ENCODE data around the gene CAMTA2.
"Not testable (repeated sequence)": the region's sequence is repeated elsewhere in the genome, so short reads cannot be mapped to it uniquely, and the experiment has no call there.

CAMTA2 gene

GRCh38 chr17:4945944-4946280 is 41.6 kb downstream of the CAMTA2 start:
- FAIRE-seq: no peak

- FAIRE-seq: no peak
These were observed 42.1 kb downstream of the CAMTA2 start for GRCh38 chr17:4945176-4945943.

GRCh38 chr17:4944554-4945175 is 42.8 kb downstream of the CAMTA2 start:
- no peak for FAIRE-seq

GRCh38 chr17:4944163-4944553 is 43.3 kb downstream of the CAMTA2 start:
- FAIRE-seq: no peak

- FAIRE-seq: no peak
These were observed 44.5 kb downstream of the CAMTA2 start for GRCh38 chr17:4942760-4943508.

GRCh38 chr17:4941319-4941610 is 46.2 kb downstream of the CAMTA2 start:
- no peak for FAIRE-seq

- FAIRE-seq: no peak
These were observed 46.7 kb downstream of the CAMTA2 start for GRCh38 chr17:4940555-4941318.

- FAIRE-seq: peak; percentile 89
These were observed 47.5 kb downstream of the CAMTA2 start, which contains the start of the genes RNF167 and SLC25A11 for GRCh38 chr17:4939796-4940554. Gene RNF167 (plus strand): TSS chr17:4940268. CDS start chr17:4940910, 642 bp downstream. Gene SLC25A11 (minus strand): TSS chr17:4940046. CDS start chr17:4939910, 136 bp downstream.

- FAIRE-seq: no peak
These were observed 48.0 kb downstream of the CAMTA2 start for GRCh38 chr17:4939546-4939795.

- no peak for FAIRE-seq
These were observed 48.6 kb downstream of the CAMTA2 start for GRCh38 chr17:4938688-4939545.

- FAIRE-seq: no peak
These were observed 49.4 kb downstream of the CAMTA2 start for GRCh38 chr17:4938069-4938491.

GRCh38 chr17:4937553-4937952 is 49.9 kb downstream of the CAMTA2 start:
- FAIRE-seq: no peak

- no peak for FAIRE-seq
These were observed 51.0 kb downstream of the CAMTA2 start for GRCh38 chr17:4936436-4936835.

GRCh38 chr17:4935650-4936049 is 51.8 kb downstream of the CAMTA2 start:
- no peak for FAIRE-seq

GRCh38 chr17:4934173-4934979 is 53.1 kb downstream of the CAMTA2 start:
- no peak for FAIRE-seq

GRCh38 chr17:4933646-4934045 is 53.8 kb downstream of the CAMTA2 start:
- FAIRE-seq: no peak

- no peak for FAIRE-seq
These were observed 54.7 kb downstream of the CAMTA2 start for GRCh38 chr17:4932756-4933155.

GRCh38 chr17:4931963-4932362 is 55.5 kb downstream of the CAMTA2 start, which contains the start of gene GP1BA:
Gene GP1BA (plus strand): TSS chr17:4932277. CDS start chr17:4932605, 328 bp downstream.
- FAIRE-seq: no peak

GRCh38 chr17:4928881-4929280 is 58.6 kb downstream of the CAMTA2 start:
- FAIRE-seq: no peak

- not testable (repeated sequence) for FAIRE-seq
These were observed 60.7 kb downstream of the CAMTA2 start for GRCh38 chr17:4926577-4927335.

Measured in endometrium (tissue), 2 donors.